GM19239 (cell line): ENCODE measurements around the gene HOXC5.

Source experiments
- DNase-seq: peaks from one replicate; pipeline ENCODE4 v3.0.0; 2011; ENCODE audit warnings: low spot score; ENCODE audit not compliant: insufficient read length
- FAIRE-seq: peaks from 2 replicates; lab custom pipeline; 2011; peaks lifted over from hg19 to GRCh38; lab: Jason Lieb, UNC

The HOXC5 gene

GRCh38 chr12:54005853-54006558 is 26.8 kb upstream of the HOXC5 start:
- peak; percentile 91 for FAIRE-seq
- DNase-seq = peak; percentile 90

- DNase-seq (no peak), FAIRE-seq (no peak)
Observed at GRCh38 chr12:54006559-54007220, 26.2 kb upstream of the HOXC5 start.

- FAIRE-seq (no peak), DNase-seq (no peak)
Observed at GRCh38 chr12:54007538-54008259, 25.2 kb upstream of the HOXC5 start.

- FAIRE-seq = no peak
- DNase-seq = no peak
Observed at GRCh38 chr12:54008260-54008552, 24.6 kb upstream of the HOXC5 start.

GRCh38 chr12:54009171-54010052 is 23.4 kb upstream of the HOXC5 start:
- DNase-seq (no peak), FAIRE-seq (no peak)

- DNase-seq (no peak), FAIRE-seq (no peak)
Observed at GRCh38 chr12:54010053-54010971, 22.5 kb upstream of the HOXC5 start.

- DNase-seq = no peak
- no peak for FAIRE-seq
Observed at GRCh38 chr12:54010972-54011664, 21.7 kb upstream of the HOXC5 start.

- DNase-seq (no peak), FAIRE-seq (no peak)
Observed at GRCh38 chr12:54011665-54012532, 21.0 kb upstream of the HOXC5 start.

GRCh38 chr12:54012631-54013409 is 20.0 kb upstream of the HOXC5 start:
- no peak for DNase-seq
- FAIRE-seq = no peak

- DNase-seq (no peak), FAIRE-seq (no peak)
Observed at GRCh38 chr12:54014377-54015017, 18.4 kb upstream of the HOXC5 start.

- FAIRE-seq (no peak), DNase-seq (no peak)
Observed at GRCh38 chr12:54015018-54015931, 17.6 kb upstream of the HOXC5 start.

- DNase-seq (no peak), FAIRE-seq (no peak)
Observed at GRCh38 chr12:54016051-54016450, 16.8 kb upstream of the HOXC5 start.

- FAIRE-seq (no peak), DNase-seq (no peak)
Observed at GRCh38 chr12:54016478-54016964, 16.3 kb upstream of the HOXC5 start.

GRCh38 chr12:54017027-54017788 is 15.6 kb upstream of the HOXC5 start:
- FAIRE-seq (no peak), DNase-seq (no peak)
